GM06990 (cell line): Measurements from ENCODE around the gene TCEANC2.

Experiments used
- DNase-seq: peaks from one replicate; pipeline ENCODE4 v3.0.0-alpha.2; 2011; ENCODE audit not compliant: insufficient read length; ENCODE audit errors: extremely low read depth
- H3K27me3 ChIP-seq: replicated peaks from 2 replicates; pipeline ENCODE4 v1.6.0; 2011; ENCODE audit warnings: low read length; ENCODE audit not compliant: control insufficient read depth, insufficient read depth
- H3K36me3 ChIP-seq: 2 replicates; pipeline ENCODE4 v1.5.1; 2011; ENCODE audit warnings: low read length; ENCODE audit not compliant: control insufficient read depth, insufficient read depth
- H3K4me3 ChIP-seq: replicated peaks from 2 replicates; pipeline ENCODE4 v1.5.1; 2011; ENCODE audit warnings: low read depth, mild to moderate bottlenecking, control low read depth, low read length
- TF ChIP-seq, protein P1 (sequence below): IDR thresholded peaks from 2 replicates; pipeline ENCODE4 v1.5.1; 2011; ENCODE audit warnings: low read length, control low read depth, mild to moderate bottlenecking, inconsistent platforms; ENCODE audit not compliant: insufficient read depth, poor library complexity, severe bottlenecking

TCEANC2 gene

GRCh38 chr1:54095546-54096226, 42.3 kb downstream of the TCEANC2 start:
- no peak for DNase-seq

GRCh38 chr1:54096227-54096876, 42.9 kb downstream of the TCEANC2 start:
- DNase-seq: no peak
- H3K27me3 ChIP-seq: no peaks in the 10 kb centered on the region
- TF ChIP-seq, protein P1, sequence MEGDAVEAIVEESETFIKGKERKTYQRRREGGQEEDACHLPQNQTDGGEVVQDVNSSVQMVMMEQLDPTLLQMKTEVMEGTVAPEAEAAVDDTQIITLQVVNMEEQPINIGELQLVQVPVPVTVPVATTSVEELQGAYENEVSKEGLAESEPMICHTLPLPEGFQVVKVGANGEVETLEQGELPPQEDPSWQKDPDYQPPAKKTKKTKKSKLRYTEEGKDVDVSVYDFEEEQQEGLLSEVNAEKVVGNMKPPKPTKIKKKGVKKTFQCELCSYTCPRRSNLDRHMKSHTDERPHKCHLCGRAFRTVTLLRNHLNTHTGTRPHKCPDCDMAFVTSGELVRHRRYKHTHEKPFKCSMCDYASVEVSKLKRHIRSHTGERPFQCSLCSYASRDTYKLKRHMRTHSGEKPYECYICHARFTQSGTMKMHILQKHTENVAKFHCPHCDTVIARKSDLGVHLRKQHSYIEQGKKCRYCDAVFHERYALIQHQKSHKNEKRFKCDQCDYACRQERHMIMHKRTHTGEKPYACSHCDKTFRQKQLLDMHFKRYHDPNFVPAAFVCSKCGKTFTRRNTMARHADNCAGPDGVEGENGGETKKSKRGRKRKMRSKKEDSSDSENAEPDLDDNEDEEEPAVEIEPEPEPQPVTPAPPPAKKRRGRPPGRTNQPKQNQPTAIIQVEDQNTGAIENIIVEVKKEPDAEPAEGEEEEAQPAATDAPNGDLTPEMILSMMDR: no peak
- H3K4me3 ChIP-seq: no peak overlapping the region
- peaks cover 4% of the 10 kb centered on the region for H3K36me3 ChIP-seq

More at GRCh38 chr1:54095546-54096226, 42.3 kb downstream of the TCEANC2 start:
- TF ChIP-seq, protein P1: no peak
- no peak overlapping the region for H3K4me3 ChIP-seq
- H3K27me3 ChIP-seq: no peaks in the 10 kb centered on the region
- peaks cover 4% of the 10 kb centered on the region for H3K36me3 ChIP-seq

GRCh38 chr1:54096877-54097240, 43.5 kb downstream of the TCEANC2 start:
- H3K36me3 ChIP-seq: peaks cover 4% of the 10 kb centered on the region
- TF ChIP-seq, protein P1: no peak
- DNase-seq: no peak

DNA sequence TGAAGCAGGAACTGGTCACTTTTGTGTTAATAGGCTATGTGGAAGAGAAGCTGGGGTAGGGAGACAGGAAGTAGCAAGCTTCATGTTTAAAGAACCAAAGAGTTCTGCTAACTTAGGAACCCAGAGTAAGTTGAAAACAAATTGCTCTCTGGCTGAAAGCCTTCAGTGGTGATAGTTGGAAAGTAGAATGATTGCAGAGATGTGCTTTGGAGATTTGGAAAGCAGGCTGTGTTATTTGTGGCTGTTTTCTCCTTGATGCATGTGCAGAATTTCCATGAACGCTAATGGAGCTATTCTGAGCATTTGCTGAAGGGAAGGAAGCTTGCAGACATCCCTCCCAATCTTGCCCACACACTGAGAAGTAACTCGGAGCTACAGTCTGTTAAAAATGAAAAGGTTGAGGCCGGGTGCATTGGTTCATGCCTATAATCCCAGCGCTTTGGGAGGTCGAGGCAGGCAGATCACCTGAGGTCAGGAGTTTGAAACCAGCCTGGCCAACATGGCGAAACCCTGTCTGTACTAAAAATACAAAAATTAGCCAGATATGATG, 45.7 kb downstream of the TCEANC2 start:
- Histone ChIP-seq H3K36me3 (peaks cover 4% of the 10 kb centered on the region), H3K4me3 (no peak overlapping the region), H3K27me3 (no peaks in the 10 kb centered on the region)
- no peak for DNase-seq
- TF ChIP-seq, protein P1: no peak

More at GRCh38 chr1:54096877-54097240, 43.5 kb downstream of the TCEANC2 start:
- Histone ChIP-seq H3K4me3 (no peak overlapping the region), H3K27me3 (no peaks in the 10 kb centered on the region)

GRCh38 chr1:54100500-54100899, 47.1 kb downstream of the TCEANC2 start:
- peaks cover 4% of the 10 kb centered on the region for H3K36me3 ChIP-seq
- no peak overlapping the region for H3K4me3 ChIP-seq
- TF ChIP-seq, protein P1: no peak
- no peaks in the 10 kb centered on the region for H3K27me3 ChIP-seq
- no peak for DNase-seq
